Fibroblast of the aortic adventitia (primary cell): ENCODE data around the gene CROCC2. TPM values are rescaled to one million over a fixed set of nuclear protein-coding genes. Genes with fewer than 3 reads are reported as not detected.
A peak's percentile ranks its signal among the peaks of the same experiment; 100 is the strongest.

ENCODE experiments used
- DNase-seq: peaks from one replicate; pipeline ENCODE4 v3.0.0-alpha.2; 2010; ENCODE audit warnings: low read depth
- H3K4me3 ChIP-seq: 2 replicates; pipeline ENCODE4 v1.5.1; 2011; ENCODE audit warnings: low read depth, mild to moderate bottlenecking, control low read depth, low read length, moderate library complexity
- CTCF ChIP-seq: IDR thresholded peaks from 2 replicates; pipeline ENCODE4 v1.5.1; 2011; ENCODE audit warnings: mild to moderate bottlenecking, low read length, control low read depth, inconsistent platforms; ENCODE audit not compliant: insufficient read depth
- total RNA-seq: library from RNA; depleted of rRNA; stranded (reverse); fragments of >200 nt; gene quantifications from 2 replicates; pipeline ENCODE4 v1.2.3, GENCODE V29; 2012; ENCODE audit warnings: low replicate concordance

CROCC2 gene
- total RNA-seq, 1 donor = under 0.01 TPM

DNA sequence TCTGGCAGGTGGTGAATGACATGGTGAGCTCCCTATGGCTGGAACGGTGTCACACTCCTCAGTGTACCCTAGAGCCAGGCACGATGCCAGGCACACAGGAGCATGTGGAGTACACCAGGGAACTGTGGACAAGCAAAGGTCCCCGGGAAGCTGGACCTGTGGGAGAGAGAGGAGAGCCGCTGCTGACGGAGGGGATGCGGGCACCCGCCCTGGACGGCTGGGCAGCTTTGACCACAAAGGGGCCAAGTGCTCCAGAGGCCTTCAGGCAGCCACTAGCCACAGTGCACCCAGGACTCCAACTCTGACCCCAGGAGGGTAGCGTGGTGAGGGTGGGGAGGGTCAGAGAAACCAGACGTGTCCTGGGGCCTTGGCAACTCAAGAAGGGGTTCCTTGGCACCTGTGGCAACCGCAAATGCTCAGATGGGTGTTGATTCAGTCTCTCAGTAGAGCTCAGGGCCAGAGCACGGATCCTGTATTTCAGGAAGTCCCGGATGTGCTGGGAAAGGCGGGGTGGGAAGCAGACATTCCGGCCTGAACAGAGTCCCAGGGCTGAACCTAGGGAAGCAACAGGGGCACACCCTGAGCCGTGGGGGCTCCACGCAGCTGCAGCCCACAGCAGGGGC is 7.9 kb upstream of the CROCC2 start:
- no peak overlapping the region for H3K4me3 ChIP-seq
- DNase-seq = peak; percentile 22
- TF ChIP-seq CTCF = no peak

GRCh38 chr2:240898731-240899467 is 7.2 kb upstream of the CROCC2 start:
- peak; percentile 9 for DNase-seq
- TF ChIP-seq CTCF = peak; percentile 8
- H3K4me3 ChIP-seq = no peak overlapping the region

- DNase-seq = no peak
- no peak for TF ChIP-seq CTCF
- no peak overlapping the region for H3K4me3 ChIP-seq
Measured at GRCh38 chr2:240899468-240899865, 6.7 kb upstream of the CROCC2 start.

- DNase-seq = no peak
- no peak for TF ChIP-seq CTCF
- H3K4me3 ChIP-seq = no peak overlapping the region
Measured at GRCh38 chr2:240900141-240900860, 5.8 kb upstream of the CROCC2 start.

- DNase-seq = no peak
- TF ChIP-seq CTCF = no peak
- no peak overlapping the region for H3K4me3 ChIP-seq
Measured at GRCh38 chr2:240901986-240902614, 4.0 kb upstream of the CROCC2 start.

GRCh38 chr2:240902615-240903041 is 3.5 kb upstream of the CROCC2 start:
- DNase-seq = no peak
- no peak for TF ChIP-seq CTCF
- H3K4me3 ChIP-seq = no peak overlapping the region
